ENCODE data around the gene OBP2A. TPM values are rescaled to one million over a fixed set of nuclear protein-coding genes. Genes with fewer than 3 reads are reported as not detected.

Gene OBP2A
- total RNA-seq, 1 experiment from 2014 or later = not detected

DNA sequence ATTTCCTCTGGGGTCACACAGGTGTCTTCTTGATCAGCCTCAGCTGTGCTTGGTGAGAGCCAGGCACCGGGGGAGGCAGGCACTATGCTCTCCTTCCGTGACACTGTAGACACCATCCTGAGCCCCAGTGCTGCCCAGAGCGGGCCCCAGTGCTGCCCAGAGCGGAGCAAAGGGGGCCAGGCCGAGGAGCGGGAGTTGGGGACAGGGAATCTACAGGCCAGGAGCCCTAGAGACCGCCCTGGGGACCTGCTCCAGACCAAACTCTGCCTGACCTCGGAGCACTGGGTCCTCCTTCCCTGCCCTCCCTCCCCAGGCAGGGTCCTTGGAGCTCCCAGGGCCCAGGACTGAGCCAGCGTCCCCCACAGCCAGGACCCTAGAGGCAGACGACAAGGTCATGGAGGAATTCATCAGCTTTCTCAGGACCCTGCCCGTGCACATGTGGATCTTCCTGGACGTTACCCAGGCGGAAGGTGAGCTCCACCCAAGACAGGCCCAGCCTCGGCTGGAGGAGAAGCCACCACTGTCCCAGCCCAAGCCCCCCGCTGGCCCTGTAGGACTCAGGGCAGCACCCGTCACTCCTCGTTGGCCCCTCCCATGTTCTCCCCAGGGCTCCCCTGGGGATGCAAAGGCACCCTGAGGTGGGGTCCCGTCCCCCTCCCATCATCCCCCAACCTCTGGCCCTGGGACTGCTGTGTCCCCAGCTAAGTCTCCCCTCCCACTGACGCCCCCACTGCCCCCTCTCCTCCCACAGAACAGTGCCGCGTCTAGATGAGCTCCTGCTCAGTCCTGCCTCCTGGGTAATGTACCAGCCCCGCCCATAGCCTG, 45.8 kb downstream of the OBP2A start:
- no peak overlapping the region for H2BK20ac ChIP-seq (ENCODE audit: low read depth, low read length, poor library complexity, severe bottlenecking)
- no peak overlapping the region for H3K27ac ChIP-seq (ENCODE audit: insufficient read length, low read depth, low read length)
- no peak overlapping the region for H3K4me2 ChIP-seq (ENCODE audit: insufficient read depth, insufficient read length, low read length)
- H2BK5ac ChIP-seq (ENCODE audit: insufficient read length, low read length) = no peak overlapping the region
- no peak overlapping the region; the same call in 1 of the 2 replicates for H3K14ac ChIP-seq (ENCODE audit: insufficient read depth, low read length)
- no peaks in the 10 kb centered on the region for H4K20me1 ChIP-seq (ENCODE audit: control insufficient read depth, insufficient read depth, insufficient read length)
- no peak overlapping the region for H3T11ph ChIP-seq (ENCODE audit: low read length)
- DNase-seq = peak; percentile 14
- H3K9ac ChIP-seq (ENCODE audit: extremely low read depth, insufficient read length, low read length) = no peak overlapping the region
- Mint-ChIP-seq H3K36me3 (ENCODE audit: insufficient read depth in 1 of 3, low read depth in 3 of 3) (no peaks in the 10 kb centered on the region), H3K4me1 (no peaks in the 10 kb centered on the region), H3K4me3 (no peak overlapping the region), H3K9me3 (peaks cover 2 to 4% of the 10 kb centered on the region in 2 experiments; a peak in 3 of 5 replicates), H3K27ac (no peak overlapping the region), H3K27me3 (ENCODE audit: low read depth) (no peaks in the 10 kb centered on the region; the same call in 1 of the 2 replicates)
- no peak overlapping the region for H4K5ac ChIP-seq (ENCODE audit: insufficient read length, low read depth, low read length)
- no peaks in the 10 kb centered on the region for H3K23me2 ChIP-seq (ENCODE audit: insufficient read length, low read depth, low read length, poor library complexity, severe bottlenecking)
- H3K4me1 ChIP-seq (ENCODE audit: insufficient read depth, low read length) = no peaks in the 10 kb centered on the region
- no peak overlapping the region for H4K8ac ChIP-seq (replicated peaks; ENCODE audit: insufficient read length, low read depth, low read length)
- H3K18ac ChIP-seq (ENCODE audit: insufficient read length, low read depth, low read length) = no peak overlapping the region
- no peak overlapping the region for H3K23ac ChIP-seq (ENCODE audit: insufficient read length, low read depth, low read length)
- H3K9me3 ChIP-seq (ENCODE audit: control insufficient read depth, low read depth, low read length) = no peaks in the 10 kb centered on the region
- TF ChIP-seq, protein P1, sequence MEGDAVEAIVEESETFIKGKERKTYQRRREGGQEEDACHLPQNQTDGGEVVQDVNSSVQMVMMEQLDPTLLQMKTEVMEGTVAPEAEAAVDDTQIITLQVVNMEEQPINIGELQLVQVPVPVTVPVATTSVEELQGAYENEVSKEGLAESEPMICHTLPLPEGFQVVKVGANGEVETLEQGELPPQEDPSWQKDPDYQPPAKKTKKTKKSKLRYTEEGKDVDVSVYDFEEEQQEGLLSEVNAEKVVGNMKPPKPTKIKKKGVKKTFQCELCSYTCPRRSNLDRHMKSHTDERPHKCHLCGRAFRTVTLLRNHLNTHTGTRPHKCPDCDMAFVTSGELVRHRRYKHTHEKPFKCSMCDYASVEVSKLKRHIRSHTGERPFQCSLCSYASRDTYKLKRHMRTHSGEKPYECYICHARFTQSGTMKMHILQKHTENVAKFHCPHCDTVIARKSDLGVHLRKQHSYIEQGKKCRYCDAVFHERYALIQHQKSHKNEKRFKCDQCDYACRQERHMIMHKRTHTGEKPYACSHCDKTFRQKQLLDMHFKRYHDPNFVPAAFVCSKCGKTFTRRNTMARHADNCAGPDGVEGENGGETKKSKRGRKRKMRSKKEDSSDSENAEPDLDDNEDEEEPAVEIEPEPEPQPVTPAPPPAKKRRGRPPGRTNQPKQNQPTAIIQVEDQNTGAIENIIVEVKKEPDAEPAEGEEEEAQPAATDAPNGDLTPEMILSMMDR (conservative IDR thresholded peaks at IDR 0.05) = no peak
- no peak overlapping the region for H2BK12ac ChIP-seq (ENCODE audit: insufficient read length, low read depth, low read length)
- H2BK120ac ChIP-seq (ENCODE audit: low read depth, low read length, poor library complexity, severe bottlenecking) = no peak overlapping the region
- H3K56ac ChIP-seq (ENCODE audit: insufficient read length, low read depth, low read length) = no peak overlapping the region
- no peaks in the 10 kb centered on the region for H3K79me2 ChIP-seq (ENCODE audit: insufficient read depth, low read length)
- H3K4ac ChIP-seq (ENCODE audit: low read depth, low read length) = no peak overlapping the region
- no peak overlapping the region for H2AFZ ChIP-seq (ENCODE audit: low read length)
- WGBS (ENCODE audit: extremely low coverage, insufficient read length, low lambda C conversion rate) = no CpG with 5 or more reads among the region's 22 CpGs
- no peaks in the 10 kb centered on the region for H3K79me1 ChIP-seq (ENCODE audit: insufficient read depth, low read depth, low read length, poor library complexity, severe bottlenecking)
- H3K27me3 ChIP-seq (ENCODE audit: insufficient read depth, low read length) = no peaks in the 10 kb centered on the region
- no peak overlapping the region for H4K91ac ChIP-seq (ENCODE audit: insufficient read length, low read depth, low read length)
- H2BK15ac ChIP-seq (ENCODE audit: low read depth, low read length) = no peak overlapping the region
- no peak overlapping the region for H2AK5ac ChIP-seq (ENCODE audit: insufficient read length, low read length)
